Raji (cell line): Measurements from ENCODE around the gene EPHA4.

Experiments used
- POLR2A ChIP-seq: IDR thresholded peaks from 2 replicates; pipeline ENCODE4 v1.6.1; 2011; ENCODE audit warnings: low read depth, low read length, control low read depth; ENCODE audit not compliant: insufficient read depth

The EPHA4 gene

GRCh38 chr2:221484761-221485502 lies 87.2 kb downstream of the EPHA4 start:
- TF ChIP-seq POLR2A: no peak

DNA sequence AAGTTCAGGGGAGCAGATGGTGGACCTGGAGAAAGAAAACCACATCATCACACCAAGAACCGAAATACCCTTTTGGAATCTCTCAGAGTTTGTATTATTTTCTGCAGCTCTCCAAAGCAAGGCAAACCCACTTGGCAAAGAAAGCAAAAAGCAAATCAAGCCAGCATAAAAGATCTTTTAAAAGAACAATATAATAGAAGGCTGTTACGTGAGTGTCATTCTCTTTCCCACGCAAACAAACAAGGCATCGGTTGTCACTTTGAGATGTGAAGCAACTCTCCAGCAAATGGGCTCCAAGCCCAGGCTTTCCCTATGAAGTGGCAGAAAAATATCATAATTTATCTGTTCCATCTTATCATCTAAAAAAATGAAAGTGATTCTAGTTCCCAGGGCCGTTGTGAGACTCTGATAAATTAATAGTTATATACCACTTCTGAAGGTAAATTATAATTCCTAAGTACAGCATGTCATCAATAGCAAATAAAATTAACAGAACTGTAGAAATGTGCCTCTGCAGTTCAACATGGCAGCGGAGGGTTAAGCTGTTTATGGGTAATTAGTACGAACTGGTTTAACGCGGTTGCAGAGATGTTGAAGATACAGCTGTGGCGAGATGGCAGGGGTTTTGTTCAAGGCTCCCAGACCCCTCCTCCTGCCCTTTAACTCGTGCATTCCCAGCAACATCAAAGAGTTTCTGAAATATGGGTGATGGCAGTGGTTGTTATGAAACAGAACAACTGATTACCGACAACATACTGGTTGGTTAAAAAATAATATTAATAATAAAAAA lies 89.2 kb downstream of the EPHA4 start:
- TF ChIP-seq POLR2A: no peak

- TF ChIP-seq POLR2A: no peak
These were observed 91.3 kb downstream of the EPHA4 start for GRCh38 chr2:221480821-221481220.

DNA sequence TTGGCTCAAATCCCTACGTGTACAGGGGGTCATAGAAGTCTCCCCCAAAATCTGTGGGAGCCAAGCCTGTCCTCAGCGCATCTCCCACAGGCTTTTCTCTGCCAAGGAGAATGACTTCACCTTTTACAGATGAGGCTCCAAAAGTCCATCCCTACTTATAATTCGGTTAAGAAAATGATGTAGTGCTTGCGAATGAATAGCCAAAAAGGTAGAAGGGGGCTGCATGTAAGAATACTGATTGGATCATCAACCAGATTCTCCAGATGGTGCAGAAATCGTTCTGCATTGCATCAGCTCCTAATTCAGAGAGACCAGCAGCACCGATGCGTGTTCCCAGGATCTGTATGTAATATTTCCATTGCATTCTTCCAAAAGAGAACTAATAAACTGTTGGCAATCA lies 91.9 kb downstream of the EPHA4 start:
- TF ChIP-seq POLR2A: no peak

GRCh38 chr2:221478485-221478863 lies 93.6 kb downstream of the EPHA4 start:
- TF ChIP-seq POLR2A: no peak

DNA sequence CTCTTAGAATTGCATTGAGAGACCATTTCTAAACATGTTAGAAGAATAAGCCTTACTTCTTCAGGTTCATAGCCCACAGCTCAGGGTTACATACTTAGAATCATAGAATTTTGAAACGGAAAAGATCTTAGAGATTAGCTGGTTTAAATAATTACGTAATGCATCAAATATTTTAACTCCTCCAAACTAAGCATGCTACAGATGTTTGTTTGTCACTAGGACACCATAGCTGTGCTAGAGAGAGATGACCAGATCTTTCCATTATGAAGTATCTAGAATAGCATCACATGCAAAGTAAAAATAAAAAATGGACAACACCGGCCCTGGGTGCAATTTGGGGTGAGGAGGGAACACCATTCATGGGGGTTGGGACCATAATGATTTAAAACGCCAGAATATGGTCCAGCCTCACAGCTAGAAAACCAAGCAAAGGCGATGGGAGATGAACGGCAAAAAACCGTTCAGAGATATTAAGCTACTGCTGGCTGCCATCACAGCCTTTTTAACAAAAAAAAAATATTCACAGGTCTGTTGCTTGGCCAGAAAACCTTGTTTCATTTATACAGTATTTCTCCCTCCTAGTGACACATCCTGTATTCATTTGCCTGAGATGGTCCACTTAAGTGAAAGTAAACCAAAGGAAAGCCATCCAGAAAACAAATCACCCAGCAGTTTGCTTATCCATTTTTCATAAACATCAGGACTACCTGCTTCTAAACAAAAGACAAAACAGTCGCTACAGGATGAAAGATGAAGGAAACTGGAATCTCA lies 94.2 kb downstream of the EPHA4 start:
- no peak for TF ChIP-seq POLR2A

GRCh38 chr2:221476195-221476594 lies 95.9 kb downstream of the EPHA4 start:
- TF ChIP-seq POLR2A: no peak

DNA sequence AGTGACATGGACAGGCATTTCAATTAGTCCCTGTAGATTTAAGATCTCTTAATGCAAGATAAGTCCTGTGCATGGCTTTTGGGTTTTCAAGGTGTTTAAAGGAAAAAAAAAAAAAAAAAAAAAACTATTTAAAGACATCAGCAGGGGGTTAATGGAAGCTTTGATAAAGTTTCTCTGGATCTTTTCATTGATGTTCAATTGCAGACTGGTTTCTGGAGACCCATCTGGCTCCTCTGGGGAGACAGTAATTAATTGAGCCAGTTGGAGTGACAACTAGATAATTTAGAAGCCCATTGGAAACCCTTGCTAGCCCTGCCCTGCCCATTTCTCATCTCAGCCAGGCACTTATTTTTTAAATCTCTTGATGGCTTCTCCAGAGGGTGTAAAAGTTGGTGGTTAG lies 98.7 kb downstream of the EPHA4 start:
- TF ChIP-seq POLR2A: no peak

- TF ChIP-seq POLR2A: no peak
These were observed 103.8 kb downstream of the EPHA4 start for GRCh38 chr2:221468317-221468716.

DNA sequence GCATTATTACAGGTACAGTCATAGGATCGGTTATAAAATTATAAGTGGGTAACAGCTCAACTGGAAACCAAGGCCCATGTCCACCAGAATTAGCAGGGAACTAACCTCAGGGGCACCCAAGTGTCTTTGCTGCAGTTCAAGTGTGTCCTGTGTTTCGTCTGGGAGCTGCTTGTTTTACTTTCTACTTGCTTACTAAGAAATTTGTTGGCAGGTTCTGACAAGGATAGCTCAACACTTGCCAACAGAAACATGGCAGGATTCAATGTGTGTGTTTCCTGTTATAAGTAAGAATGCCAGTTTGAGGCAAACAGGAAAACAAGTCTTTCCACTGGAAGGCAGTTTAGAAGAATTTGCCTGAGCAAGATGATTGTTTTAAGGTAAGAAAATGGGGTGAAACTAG lies 104.5 kb downstream of the EPHA4 start:
- no peak for TF ChIP-seq POLR2A

- no peak for TF ChIP-seq POLR2A
These were observed 105.4 kb downstream of the EPHA4 start for GRCh38 chr2:221466744-221467143.

DNA sequence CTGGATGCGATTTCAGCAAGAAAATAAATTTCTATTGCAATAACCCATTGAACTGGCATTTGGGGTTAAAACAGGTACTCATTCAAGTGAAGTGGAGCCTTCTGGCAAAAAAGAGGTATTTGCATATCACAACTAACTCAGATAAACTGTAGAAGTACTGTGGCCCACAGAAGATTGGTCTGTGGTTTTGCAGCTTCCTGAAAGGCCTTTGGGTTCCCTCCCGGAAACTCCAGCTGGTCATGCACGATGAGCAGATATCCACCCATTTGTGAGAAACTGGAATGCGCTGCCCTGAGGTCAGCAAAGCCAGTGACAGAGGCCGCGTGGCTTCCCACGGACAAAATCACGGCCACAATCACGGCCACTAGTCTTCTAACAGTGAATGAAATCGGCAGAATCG lies 106.3 kb downstream of the EPHA4 start:
- no peak for TF ChIP-seq POLR2A

DNA sequence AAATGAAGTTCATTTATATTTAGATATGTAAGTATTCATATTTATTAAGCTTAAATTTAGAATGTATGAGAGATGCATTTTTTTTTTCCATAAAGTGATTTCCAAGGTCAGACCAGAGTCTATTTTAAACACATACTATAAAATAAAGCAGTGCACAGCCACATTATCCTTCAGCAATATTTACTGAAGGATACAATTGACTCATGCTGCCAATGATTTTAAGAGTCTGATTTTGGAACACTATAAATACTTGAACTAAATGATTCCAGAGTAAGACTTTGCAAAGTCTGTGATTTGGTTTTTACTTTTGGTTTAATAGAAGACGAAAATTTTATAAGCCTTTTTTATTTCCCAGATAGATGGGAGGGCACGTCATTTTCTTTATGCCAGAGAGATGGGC lies 107.1 kb downstream of the EPHA4 start:
- no peak for TF ChIP-seq POLR2A

DNA sequence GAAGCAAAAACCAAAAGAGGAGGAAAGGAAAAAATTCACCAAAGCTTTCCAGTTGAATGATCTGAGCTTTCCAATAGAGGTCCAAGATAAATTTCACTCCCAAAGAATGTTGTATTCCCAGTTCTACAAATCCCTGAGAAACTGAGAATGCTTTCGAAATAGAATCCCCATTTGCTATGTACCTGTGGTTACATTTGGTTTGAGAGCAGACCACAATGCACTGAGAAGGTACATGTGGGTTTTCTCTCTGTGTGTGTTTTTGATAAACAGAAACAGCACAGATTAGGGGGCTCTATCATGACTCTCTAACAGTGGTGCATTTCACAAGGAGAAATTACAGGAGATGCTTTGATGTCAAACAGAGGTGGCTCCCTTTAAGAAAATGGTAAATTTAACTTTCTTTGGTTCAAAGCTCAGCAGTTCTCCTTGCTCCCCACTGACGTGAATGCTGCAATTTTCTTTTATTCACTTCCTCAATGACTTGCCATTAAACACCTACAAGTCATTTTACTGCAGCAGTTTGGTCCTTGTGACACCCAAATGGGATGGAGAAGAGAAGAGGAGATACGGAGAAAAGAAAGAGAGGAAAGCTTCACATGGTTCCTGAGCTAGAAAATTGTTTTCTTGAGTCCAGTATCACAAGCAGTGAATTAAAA lies 108.7 kb downstream of the EPHA4 start:
- TF ChIP-seq POLR2A: no peak

DNA sequence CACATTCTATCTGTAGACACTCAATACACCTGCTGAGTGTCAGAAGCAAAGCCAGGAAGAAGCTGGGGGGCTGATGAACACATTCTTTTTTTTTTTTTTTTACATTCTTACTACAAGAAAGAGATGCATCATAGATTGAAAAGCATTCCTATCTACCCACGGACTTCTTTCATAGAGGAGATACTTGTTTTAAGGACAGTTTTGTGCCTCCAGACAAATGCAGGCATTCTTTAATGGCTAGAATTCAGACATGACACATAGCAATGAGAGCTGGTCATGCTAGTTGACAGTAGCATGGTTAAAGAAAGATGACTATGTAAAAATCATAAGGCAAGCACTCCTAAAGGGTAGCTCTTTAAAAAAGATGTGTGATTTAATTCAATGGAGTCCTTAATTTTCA lies 110.2 kb downstream of the EPHA4 start:
- TF ChIP-seq POLR2A: no peak
